PFSK-1 (cell line): ENCODE results near the gene C1QTNF12.

Experiments
- POLR2AphosphoS5 ChIP-seq: IDR thresholded peaks from 2 replicates; pipeline ENCODE4 v1.6.1; 2012; ENCODE audit warnings: low read depth, mild to moderate bottlenecking, control low read depth, low read length, moderate library complexity
- REST ChIP-seq, 2 experiments: IDR thresholded peaks; 2 replicates each; pipeline versions ENCODE4 v1.6.1 to v1.8.0; 2011 to 2012; ENCODE audit warnings: low read depth in 2 of 2, low read length in 2 of 2, control low read depth in 1 of 2, inconsistent platforms in 1 of 2, mild to moderate bottlenecking in 1 of 2, moderate library complexity in 1 of 2; ENCODE audit not compliant: insufficient read depth in 1 of 2
- SIN3A ChIP-seq: IDR thresholded peaks from 2 replicates; pipeline ENCODE4 v1.6.1; 2012; ENCODE audit warnings: mild to moderate bottlenecking, low read length, moderate library complexity, borderline replicate concordance; ENCODE audit not compliant: insufficient read depth
- TAF1 ChIP-seq: IDR thresholded peaks from 2 replicates; pipeline ENCODE4 v1.6.1; 2012; ENCODE audit warnings: low read length, control low read depth, borderline replicate concordance; ENCODE audit not compliant: insufficient read depth

GRCh38 chr1:1254667-1254998, 8.1 kb upstream of the C1QTNF12 start:
- TF ChIP-seq REST (IDR thresholded peaks at IDR 0.05; ENCODE audit: insufficient read depth in 1 of 2, low read depth in 2 of 2, low read length in 2 of 2) = no peak
- no peak for TF ChIP-seq POLR2AphosphoS5
- TF ChIP-seq TAF1 = no peak
- TF ChIP-seq SIN3A = no peak
